GM12878 (cell line): ENCODE data around the gene STARD8. TPM values are rescaled to one million over a fixed set of nuclear protein-coding genes. Genes with fewer than 3 reads are reported as not detected.

Experiments used
- ATAC-seq: fragments of 200-7000 bp; cut with Tn5 transposase; 3 replicates; pipeline ENCODE4 v1.9.1; 2020; ENCODE audit warnings: mild to moderate bottlenecking, moderate library complexity
- BruUV-seq: library from RNA; stranded (reverse); fragments of 400-500 nt; replicated peaks from 2 replicates; lab custom pipeline; 2021; lab: Mats Ljungman, UMichigan
- CTCF ChIA-PET: fragments of 300-600 bp; sonication (Branson Sonifier 250); formaldehyde crosslinking; extraction: SDS; loops from one replicate; lab custom pipeline; 2021; ENCODE audit warnings: inconsistent platforms; lab: Yijun Ruan, JAX
- POLR2A ChIA-PET: fragments of 350-600 bp; formaldehyde crosslinking; extraction: SDS; loops from one replicate; lab custom pipeline; 2021; ENCODE audit warnings: inconsistent platforms; lab: Charles Lee
- RAD21 ChIA-PET: fragments of 300-600 bp; sonication (Branson Sonifier 250); formaldehyde crosslinking; loops from one replicate; lab custom pipeline; 2023; ENCODE audit warnings: antibody characterized with exemption; ENCODE audit not compliant: unreplicated experiment; lab: Charles Lee
- SMC1A ChIA-PET: fragments of 300-600 bp; sonication (Branson Sonifier 250); formaldehyde crosslinking; loops from one replicate; lab custom pipeline; 2023; ENCODE audit not compliant: unreplicated experiment, uncharacterized antibody; lab: Charles Lee
- DNase-seq: peaks from one replicate; pipeline ENCODE4 v3.0.0-alpha.2; 2011; ENCODE audit warnings: low read depth, low spot score
- FAIRE-seq: peaks from 3 replicates; lab custom pipeline; 2011; peaks lifted over from hg19 to GRCh38; lab: Jason Lieb, UNC
- H2AFZ ChIP-seq: 2 replicates; pipeline ENCODE4 v1.6.0; 2011; ENCODE audit warnings: low read depth, low read length, control low read depth; ENCODE audit not compliant: control insufficient read depth
- H3K27ac ChIP-seq: 2 replicates; pipeline ENCODE4 v1.5.1; 2011; ENCODE audit warnings: control low read depth; ENCODE audit not compliant: control insufficient read depth, insufficient read depth
- H3K27me3 ChIP-seq, 2 experiments: replicated peaks in 1 of 2; 2 replicates each; pipeline versions ENCODE4 v1.6.0 to v1.6.1; 2011; ENCODE audit warnings: low read length in 1 of 2; ENCODE audit not compliant: control insufficient read depth in 2 of 2, insufficient read depth in 2 of 2
- H3K36me3 ChIP-seq, 2 experiments: 2 replicates each; pipeline ENCODE4 v1.5.1; 2011; ENCODE audit warnings: low read length in 1 of 2; ENCODE audit not compliant: control insufficient read depth in 2 of 2, insufficient read depth in 2 of 2
- H3K4me1 ChIP-seq: 2 replicates; pipeline ENCODE4 v1.6.1; 2011; ENCODE audit warnings: mild to moderate bottlenecking, low read length, moderate library complexity, mixed read lengths; ENCODE audit not compliant: control insufficient read depth, insufficient read depth
- H3K4me2 ChIP-seq: 2 replicates; pipeline ENCODE4 v1.6.0; 2011; ENCODE audit warnings: control low read depth; ENCODE audit not compliant: control insufficient read depth, insufficient read depth
- H3K4me3 ChIP-seq: fragments of 200-600 bp; sonication (generic); 2 replicates; pipeline ENCODE4 v1.5.1; 2016
- H3K79me2 ChIP-seq: 2 replicates; pipeline ENCODE4 v1.6.0; 2011; ENCODE audit warnings: low read length; ENCODE audit not compliant: control insufficient read depth, insufficient read depth
- H3K9ac ChIP-seq: 2 replicates; pipeline ENCODE4 v1.8.0; 2011; ENCODE audit warnings: low read length, control low read depth, mixed read lengths; ENCODE audit not compliant: control insufficient read depth, insufficient read depth
- H3K9me3 ChIP-seq: replicated peaks from 3 replicates; pipeline ENCODE4 v1.5.1; 2011; ENCODE audit warnings: mild to moderate bottlenecking, low read length; ENCODE audit not compliant: control insufficient read depth, insufficient read depth
- H4K20me1 ChIP-seq: 2 replicates; pipeline ENCODE4 v1.6.0; 2011; ENCODE audit not compliant: control insufficient read depth, insufficient read depth
- CHD1 ChIP-seq: IDR thresholded peaks from 2 replicates; pipeline ENCODE4 v1.6.1; 2012; ENCODE audit warnings: low read depth, low read length, improper control_type of control experiment
- CHD4 ChIP-seq: fragments of 200-600 bp; sonication (generic); IDR thresholded peaks from 2 replicates; pipeline ENCODE4 v1.6.1; 2016; ENCODE audit warnings: mild to moderate bottlenecking
- CREB1 ChIP-seq: IDR thresholded peaks from 2 replicates; pipeline ENCODE4 v1.6.1; 2012; ENCODE audit warnings: low read depth, mild to moderate bottlenecking, inconsistent platforms
- LARP7 ChIP-seq: fragments of 450-650 bp; IDR thresholded peaks from 2 replicates; pipeline ENCODE4 v1.6.1; 2017; ENCODE audit warnings: mild to moderate bottlenecking
- NBN ChIP-seq: fragments of 450-650 bp; IDR thresholded peaks from 2 replicates; pipeline ENCODE4 v1.6.1; 2016
- NR2C1 ChIP-seq: fragments of 450-650 bp; IDR thresholded peaks from 2 replicates; pipeline ENCODE4 v1.6.1; 2017; ENCODE audit warnings: antibody characterized with exemption, mild to moderate bottlenecking, moderate library complexity
- POU2F2 ChIP-seq: IDR thresholded peaks from 3 replicates; pipeline ENCODE4 v1.6.1; 2011; ENCODE audit warnings: low read depth, mild to moderate bottlenecking, low read length, borderline replicate concordance
- RAD21 ChIP-seq: IDR thresholded peaks from 2 replicates; pipeline ENCODE4 v1.6.1; 2011; ENCODE audit warnings: mild to moderate bottlenecking, low read depth, low read length, moderate library complexity; ENCODE audit not compliant: insufficient read depth
- SKIL ChIP-seq: fragments of 450-650 bp; IDR thresholded peaks from 2 replicates; pipeline ENCODE4 v1.6.1; 2017; ENCODE audit warnings: mild to moderate bottlenecking, low read depth, inconsistent platforms; ENCODE audit not compliant: poor library complexity, severe bottlenecking
- SMARCA5 ChIP-seq: fragments of 450-650 bp; IDR thresholded peaks from 2 replicates; pipeline ENCODE4 v1.6.1; 2017; ENCODE audit warnings: mild to moderate bottlenecking
- SMC3 ChIP-seq: IDR thresholded peaks from 2 replicates; pipeline ENCODE4 v1.6.1; 2011; ENCODE audit warnings: low read length, improper control_type of control experiment, borderline replicate concordance
- SUZ12 ChIP-seq: fragments of 200-600 bp; sonication (generic); IDR thresholded peaks from one replicate; pipeline ENCODE4 v1.6.1; 2018; ENCODE audit warnings: antibody characterized with exemption, mild to moderate bottlenecking; ENCODE audit not compliant: unreplicated experiment
- ZBED1 ChIP-seq: IDR thresholded peaks from 2 replicates; pipeline ENCODE4 v1.6.1; 2016; ENCODE audit warnings: borderline replicate concordance
- ZBTB33 ChIP-seq: fragments of 450-650 bp; IDR thresholded peaks from 2 replicates; pipeline ENCODE4 v1.6.1; 2017; ENCODE audit warnings: mild to moderate bottlenecking
- WGBS: methylation state at CpG from one replicate; pipeline ENCODE4 v1.1.6; 2016; ENCODE audit warnings: low lambda C conversion rate; ENCODE audit not compliant: insufficient replicate concordance, insufficient coverage; ENCODE audit errors: missing lambda C conversion rate; 5-methylcytosine and 5-hydroxymethylcytosine counted together
- in situ Hi-C: fragments of 300-500 bp; cut with MboI; formaldehyde crosslinking; loops from 9 replicates; pipeline ENCODE4 v1.14.3; 2018; ENCODE audit warnings: mixed read lengths
- intact Hi-C: fragments of 100-400 bp; cut with micrococcal nuclease; formaldehyde crosslinking; loops from one replicate; pipeline ENCODE4 v1.14.2; 2022; ENCODE audit not compliant: unreplicated experiment
- polyA plus RNA-seq, 11 experiments: library from polyadenylated mRNA; depleted of rRNA in 4 of 11; unstranded in 6 of 11; stranded (reverse) in 5 of 11; fragments of >200 nt; fragmentation: Nextera tagmentation in 4 of 11; fragmentation: Illumina TruSeq in 1 of 11; extraction: Ambion mirVana in 4 of 11; extraction: Trizol in 1 of 11; gene quantifications; 1 replicate in 1 of 11; 2 replicates in 10 of 11; pipeline versions ENCODE4 v1.2.1 to v1.2.3, GENCODE V29; 2011 to 2016; ENCODE audit warnings: inconsistent platforms in 2 of 11, missing spikeins in 2 of 11, low read depth in 1 of 11
- total RNA-seq, 4 experiments: library from RNA; depleted of rRNA in 3 of 4; stranded (reverse); fragments of >200 nt in 3 of 4; fragmentation: Illumina TruSeq in 1 of 4; extraction: Trizol in 1 of 4; gene quantifications; 2 replicates each; pipeline versions ENCODE4 v1.2.1 to v1.2.3, GENCODE V29; 2013 to 2021
- TF ChIP-seq, protein P1 (sequence below): IDR thresholded peaks from 2 replicates; pipeline ENCODE4 v1.6.1; 2011; ENCODE audit warnings: mild to moderate bottlenecking, low read depth, low read length, moderate library complexity; ENCODE audit not compliant: insufficient replicate concordance

The STARD8 gene
- total and polyA plus RNA-seq, 10 of the 15 experiments (the other 5 are each of a cell fraction or from before 2014, with no cell fraction given) = 0.03 to 0.14 (median 0.07) TPM; not detected in 6

GRCh38 chrX:68648960-68649359 lies 1.5 kb downstream of the STARD8 start:
- Histone ChIP-seq H3K9me3 (no peaks in the 10 kb centered on the region), H3K27ac (no peak overlapping the region), H3K4me3 (no peak overlapping the region), H3K27me3 (no peaks in the 10 kb centered on the region; a peak in 2 of 4 replicates), H3K4me2 (no peak overlapping the region), H3K4me1 (no peaks in the 10 kb centered on the region), H3K36me3 (no peaks in the 10 kb centered on the region), H2AFZ (no peak overlapping the region), H3K9ac (no peak overlapping the region), H4K20me1 (no peaks in the 10 kb centered on the region), H3K79me2 (no peaks in the 10 kb centered on the region)
- ATAC-seq = no peak
- ChIA-PET SMC1A (no interaction called here), POLR2A (no interaction called here), CTCF (no interaction called here), RAD21 (no interaction called here)
- no peak for DNase-seq
- intact Hi-C loops (no loop called here), in situ Hi-C loops (no loop called here)
- TF ChIP-seq SMC3 = no peak
- TF ChIP-seq, protein P1, sequence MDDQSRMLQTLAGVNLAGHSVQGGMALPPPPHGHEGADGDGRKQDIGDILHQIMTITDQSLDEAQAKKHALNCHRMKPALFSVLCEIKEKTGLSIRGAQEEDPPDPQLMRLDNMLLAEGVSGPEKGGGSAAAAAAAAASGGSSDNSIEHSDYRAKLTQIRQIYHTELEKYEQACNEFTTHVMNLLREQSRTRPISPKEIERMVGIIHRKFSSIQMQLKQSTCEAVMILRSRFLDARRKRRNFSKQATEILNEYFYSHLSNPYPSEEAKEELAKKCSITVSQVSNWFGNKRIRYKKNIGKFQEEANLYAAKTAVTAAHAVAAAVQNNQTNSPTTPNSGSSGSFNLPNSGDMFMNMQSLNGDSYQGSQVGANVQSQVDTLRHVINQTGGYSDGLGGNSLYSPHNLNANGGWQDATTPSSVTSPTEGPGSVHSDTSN = no peak
- TF ChIP-seq SMARCA5 = no peak
- 8% methylated on average over 5 of the region's 5 CpGs for WGBS
- BruUV-seq = no TSS peak
- no peak for FAIRE-seq

DNA sequence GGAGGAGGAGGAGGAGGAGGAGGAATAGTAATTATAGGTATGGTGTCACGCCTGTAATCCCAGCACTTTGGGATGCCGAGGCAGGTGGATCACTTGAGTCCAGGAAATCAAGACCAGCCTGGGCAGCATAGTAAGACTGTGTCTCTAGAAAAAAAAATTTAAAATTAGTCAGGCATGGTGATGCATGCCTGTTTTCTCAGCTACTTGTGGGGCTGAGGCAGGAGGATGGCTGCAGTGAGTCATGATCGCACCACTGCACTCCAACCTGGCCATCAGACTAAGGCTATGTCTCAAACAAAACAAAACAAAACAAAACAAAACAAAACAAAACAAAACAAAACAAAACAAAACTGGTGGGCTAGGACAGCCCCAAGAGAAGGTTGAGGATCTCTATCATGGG lies 3.0 kb downstream of the STARD8 start:
- H3K27ac ChIP-seq = no peak overlapping the region
- no peak overlapping the region for H3K9ac ChIP-seq
- in situ Hi-C loops = no loop called here
- WGBS = 61% methylated on average over 3 of the region's 3 CpGs
- H3K27me3 ChIP-seq = no peaks in the 10 kb centered on the region; a peak in 2 of 4 replicates
- no peaks in the 10 kb centered on the region for H3K9me3 ChIP-seq
- RAD21 ChIA-PET = no interaction called here
- H3K36me3 ChIP-seq = no peaks in the 10 kb centered on the region
- SMC1A ChIA-PET = no interaction called here
- POLR2A ChIA-PET = no interaction called here
- H3K4me3 ChIP-seq = no peak overlapping the region
- ATAC-seq = no peak
- no peaks in the 10 kb centered on the region for H3K4me1 ChIP-seq
- H4K20me1 ChIP-seq = no peaks in the 10 kb centered on the region
- no peak for DNase-seq
- BruUV-seq = no TSS peak
- CTCF ChIA-PET = no interaction called here
- H2AFZ ChIP-seq = no peak overlapping the region
- no peak for FAIRE-seq
- H3K4me2 ChIP-seq = no peak overlapping the region
- intact Hi-C loops = no loop called here
- H3K79me2 ChIP-seq = no peaks in the 10 kb centered on the region
- TF ChIP-seq ZBTB33 = no peak
- TF ChIP-seq NBN = no peak
- no peak for TF ChIP-seq RAD21
- no peak for TF ChIP-seq LARP7
- TF ChIP-seq CHD4 = no peak
- no peak for TF ChIP-seq ZBED1
- no peak for TF ChIP-seq POU2F2
- no peak for TF ChIP-seq SKIL
- TF ChIP-seq NR2C1 = no peak
- TF ChIP-seq SUZ12 = no peak
- no peak for TF ChIP-seq CREB1
- no peak for TF ChIP-seq CHD1
